SK-N-SH (cell line): ENCODE data around the gene PGAP3. TPM values are rescaled to one million over a fixed set of nuclear protein-coding genes. Genes with fewer than 3 reads are reported as not detected.

Experiments used
- CTCF ChIA-PET: fragments of 300-600, 350-600 bp; formaldehyde crosslinking; extraction: SDS; loops from one replicate; lab custom pipeline; 2021; lab: Yijun Ruan, JAX
- POLR2A ChIA-PET: fragments of 350-600 bp; sonication (Branson Sonifier 250); formaldehyde crosslinking; extraction: SDS; loops from one replicate; lab custom pipeline; 2020; ENCODE audit warnings: antibody characterized with exemption, inconsistent platforms; lab: Yijun Ruan, JAX
- DNase-seq: peaks from one replicate; pipeline ENCODE4 v3.0.0; 2012
- H2AFZ ChIP-seq: fragments of 200-600 bp; sonication (generic); 2 replicates; pipeline ENCODE4 v1.8.1; 2016; ENCODE audit warnings: antibody characterized with exemption, mild to moderate bottlenecking, low read depth
- H3F3A ChIP-seq: fragments of 200-600 bp; sonication (generic); replicated peaks from 2 replicates; pipeline ENCODE3; 2016; ENCODE audit warnings: antibody characterized with exemption, mild to moderate bottlenecking; ENCODE audit not compliant: insufficient read depth
- H3K27ac ChIP-seq, 2 experiments: fragments of 200-500 bp in 1 of 2; fragments of 200-600 bp in 1 of 2; sonication (Bioruptor generic) in 1 of 2; sonication (generic), shearing (Covaris generic) in 1 of 2; 2 replicates each; pipeline versions ENCODE4 v1.5.1 to v1.6.1; 2014 to 2016; ENCODE audit warnings: low read depth in 2 of 2, inconsistent platforms in 1 of 2, low read length in 1 of 2, mild to moderate bottlenecking in 1 of 2, mixed read lengths in 1 of 2
- H3K27me3 ChIP-seq: fragments of 200-600 bp; sonication (generic), shearing (Covaris generic); 2 replicates; pipeline ENCODE4 v1.6.1; 2016; ENCODE audit warnings: mixed run types; ENCODE audit not compliant: insufficient read depth
- H3K36me3 ChIP-seq, 2 experiments: fragments of 200-500 bp in 1 of 2; fragments of 200-600 bp in 1 of 2; sonication (Bioruptor generic) in 1 of 2; sonication (generic) in 1 of 2; replicated peaks in 1 of 2; 2 replicates each; pipeline versions ENCODE3 to v1.5.1; 2014 to 2016; ENCODE audit warnings: low read length in 1 of 2, mild to moderate bottlenecking in 1 of 2; ENCODE audit not compliant: insufficient read depth in 2 of 2, control insufficient read depth in 1 of 2
- H3K4me1 ChIP-seq, 2 experiments: fragments of 200-500 bp in 1 of 2; fragments of 200-600 bp in 1 of 2; sonication (Bioruptor generic) in 1 of 2; sonication (generic), shearing (Covaris generic) in 1 of 2; 2 replicates each; pipeline versions ENCODE4 v1.5.1 to v1.6.1; 2014 to 2016; ENCODE audit warnings: low read depth in 1 of 2, low read length in 1 of 2, mixed run types in 1 of 2; ENCODE audit not compliant: insufficient read depth in 2 of 2, control insufficient read depth in 1 of 2
- H3K4me2 ChIP-seq: fragments of 200-600 bp; sonication (generic), shearing (Covaris generic); 2 replicates; pipeline ENCODE4 v1.6.1; 2017; ENCODE audit warnings: mixed run types
- H3K4me3 ChIP-seq, 2 experiments: fragments of 200-500 bp in 1 of 2; fragments of 200-600 bp in 1 of 2; sonication (Bioruptor generic) in 1 of 2; sonication (generic), shearing (Covaris generic) in 1 of 2; 2 replicates each; pipeline versions ENCODE4 v1.5.1 to v1.8.1; 2014 to 2016; ENCODE audit warnings: low read depth in 2 of 2, inconsistent platforms in 1 of 2, low read length in 1 of 2, mild to moderate bottlenecking in 1 of 2, mixed read lengths in 1 of 2, moderate library complexity in 1 of 2
- H3K79me2 ChIP-seq: fragments of 200-600 bp; sonication (generic); 2 replicates; pipeline ENCODE4 v1.8.1; 2017; ENCODE audit warnings: mild to moderate bottlenecking; ENCODE audit not compliant: insufficient read depth
- H3K9ac ChIP-seq: fragments of 200-600 bp; sonication (generic); 2 replicates; pipeline ENCODE4 v1.6.1; 2017; ENCODE audit warnings: mixed run types
- H3K9me2 ChIP-seq: fragments of 200-600 bp; sonication (generic); 2 replicates; pipeline ENCODE4 v1.6.1; 2017; ENCODE audit warnings: mixed run types
- H3K9me3 ChIP-seq: fragments of 200-600 bp; sonication (generic); 2 replicates; pipeline ENCODE4 v1.6.1; 2017; ENCODE audit warnings: mixed run types, mild to moderate bottlenecking, moderate library complexity
- H4K20me1 ChIP-seq: fragments of 200-600 bp; sonication (generic); 2 replicates; pipeline ENCODE4 v1.6.1; 2017; ENCODE audit warnings: mild to moderate bottlenecking, mixed run types; ENCODE audit not compliant: insufficient read depth
- EP300 ChIP-seq, 2 experiments: IDR thresholded peaks; 2 replicates each; pipeline versions ENCODE4 v1.4.0 to v1.6.1; 2012; ENCODE audit warnings: borderline replicate concordance in 1 of 2, low read depth in 1 of 2, low read length in 1 of 2
- FOSL2 ChIP-seq: IDR thresholded peaks from 2 replicates; pipeline ENCODE4 v1.4.0; 2012; ENCODE audit warnings: low read depth, mild to moderate bottlenecking, moderate library complexity, borderline replicate concordance
- FOXJ3 ChIP-seq: sonication (generic); formaldehyde crosslinking; IDR thresholded peaks from 2 replicates; pipeline ENCODE4 v1.5.1; 2020; ENCODE audit warnings: mild to moderate bottlenecking, missing genetic modification reagents
- GATA2 ChIP-seq: sonication (generic); formaldehyde crosslinking; IDR thresholded peaks from 2 replicates; pipeline ENCODE4 v1.5.0; 2020; ENCODE audit warnings: mild to moderate bottlenecking, missing genetic modification reagents
- NFIC ChIP-seq: IDR thresholded peaks from 2 replicates; pipeline ENCODE4 v1.4.0; 2012; ENCODE audit warnings: borderline replicate concordance
- NRF1 ChIP-seq: IDR thresholded peaks from 2 replicates; pipeline ENCODE4 v1.6.1; 2012; ENCODE audit warnings: low read depth, mild to moderate bottlenecking, low read length
- POLR2AphosphoS5 ChIP-seq: IDR thresholded peaks from 2 replicates; pipeline ENCODE4 v1.6.1; 2012; ENCODE audit warnings: low read depth, low read length
- RAD21 ChIP-seq: IDR thresholded peaks from 2 replicates; pipeline ENCODE4 v1.6.1; 2012; ENCODE audit warnings: mild to moderate bottlenecking, low read length
- YY1 ChIP-seq: IDR thresholded peaks from 2 replicates; pipeline ENCODE4 v1.4.0; 2012; ENCODE audit warnings: low read depth, mild to moderate bottlenecking
- WGBS: methylation state at CpG from one replicate; pipeline ENCODE4 v1.1.6; 2017; ENCODE audit warnings: low lambda C conversion rate; 5-methylcytosine and 5-hydroxymethylcytosine counted together
- polyA plus RNA-seq, 3 experiments: library from polyadenylated mRNA; depleted of rRNA; stranded (reverse); fragments of >200 nt; gene quantifications; 2 replicates each; pipeline ENCODE4 v1.2.3, GENCODE V29; 2012
- TF ChIP-seq, protein P1 (sequence below): fragments of 150-350 bp; IDR thresholded peaks from 2 replicates; pipeline ENCODE4 v1.6.1; 2016; ENCODE audit warnings: mild to moderate bottlenecking, low read depth, low read length
- TF ChIP-seq, protein P2 (sequence below): IDR thresholded peaks from 2 replicates; pipeline ENCODE4 v1.4.0; 2012; ENCODE audit warnings: low read depth, borderline replicate concordance

Gene PGAP3
- polyA plus RNA-seq, 1 of the 3 experiments (the other 2 are of a cell fraction), result 20.9 TPM

DNA sequence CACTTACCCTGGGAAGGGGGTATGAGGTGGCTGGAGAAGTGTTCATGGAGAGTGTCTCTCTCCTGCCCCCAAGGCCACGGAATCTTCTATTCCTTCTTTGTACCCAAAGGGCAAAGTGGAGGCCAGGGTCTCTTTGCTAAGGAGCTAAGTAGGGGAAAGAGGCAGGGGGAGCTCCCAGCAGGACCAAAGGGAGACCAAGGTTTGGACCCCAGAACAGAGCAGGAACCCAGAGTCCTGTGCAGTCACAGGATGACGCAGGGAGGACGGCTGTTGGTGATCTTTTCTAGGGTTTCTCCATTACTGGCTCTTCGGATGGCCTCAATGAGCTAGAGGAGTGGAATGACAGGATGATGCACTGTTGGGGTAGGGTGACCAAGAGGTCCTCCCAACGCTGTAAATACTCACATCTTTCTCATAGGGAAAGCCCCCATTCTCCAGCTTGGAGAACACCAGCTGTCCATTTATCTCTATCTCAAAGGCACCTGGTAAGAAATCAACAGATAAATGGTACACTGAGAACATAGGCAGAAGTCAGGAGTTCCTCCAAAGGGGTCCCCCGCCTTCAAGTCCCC, 41.5 kb upstream of the PGAP3 start:
- no peaks in the 10 kb centered on the region for H4K20me1 ChIP-seq
- peaks cover 0 to 8% of the 10 kb centered on the region in 2 experiments; a peak in 1 of 4 replicates for H3K4me1 ChIP-seq
- TF ChIP-seq, protein P1, sequence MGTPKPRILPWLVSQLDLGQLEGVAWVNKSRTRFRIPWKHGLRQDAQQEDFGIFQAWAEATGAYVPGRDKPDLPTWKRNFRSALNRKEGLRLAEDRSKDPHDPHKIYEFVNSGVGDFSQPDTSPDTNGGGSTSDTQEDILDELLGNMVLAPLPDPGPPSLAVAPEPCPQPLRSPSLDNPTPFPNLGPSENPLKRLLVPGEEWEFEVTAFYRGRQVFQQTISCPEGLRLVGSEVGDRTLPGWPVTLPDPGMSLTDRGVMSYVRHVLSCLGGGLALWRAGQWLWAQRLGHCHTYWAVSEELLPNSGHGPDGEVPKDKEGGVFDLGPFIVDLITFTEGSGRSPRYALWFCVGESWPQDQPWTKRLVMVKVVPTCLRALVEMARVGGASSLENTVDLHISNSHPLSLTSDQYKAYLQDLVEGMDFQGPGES, result no peak
- no peak for TF ChIP-seq NRF1
- TF ChIP-seq, protein P2, sequence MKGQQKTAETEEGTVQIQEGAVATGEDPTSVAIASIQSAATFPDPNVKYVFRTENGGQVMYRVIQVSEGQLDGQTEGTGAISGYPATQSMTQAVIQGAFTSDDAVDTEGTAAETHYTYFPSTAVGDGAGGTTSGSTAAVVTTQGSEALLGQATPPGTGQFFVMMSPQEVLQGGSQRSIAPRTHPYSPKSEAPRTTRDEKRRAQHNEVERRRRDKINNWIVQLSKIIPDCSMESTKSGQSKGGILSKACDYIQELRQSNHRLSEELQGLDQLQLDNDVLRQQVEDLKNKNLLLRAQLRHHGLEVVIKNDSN, result no peak
- TF ChIP-seq RAD21, result no peak
- no peak for TF ChIP-seq FOXJ3 (CRISPR knock-in tag)
- H3K9me3 ChIP-seq, result no peaks in the 10 kb centered on the region
- no peaks in the 10 kb centered on the region for H3K27me3 ChIP-seq
- peak overlapping the region; percentile 96 for H3K4me2 ChIP-seq
- DNase-seq, result no peak
- peak overlapping the region; percentile 98; the same call in 1 of the 2 replicates for H2AFZ ChIP-seq
- no peaks in the 10 kb centered on the region for H3F3A ChIP-seq
- CTCF ChIA-PET, result interaction anchor here (0.6 to 4.6 kb wide), 29 partner anchors 10 to 559 kb away, joined by 3 to 27 read pairs (median 5); partner anchors contain the start of gene PNMT
- peak overlapping the region; percentile 65 to 96 for H3K4me3 ChIP-seq
- no peaks in the 10 kb centered on the region; the same call in 1 of the 2 replicates for H3K79me2 ChIP-seq
- no peaks in the 10 kb centered on the region for H3K9me2 ChIP-seq
- H3K9ac ChIP-seq, result peak overlapping the region; percentile 91
- POLR2A ChIA-PET, result interaction anchor here (1.1 to 1.5 kb wide), 2 partner anchors 18 to 42 kb away, joined by 3 read pairs; partner anchors contain the start of gene PGAP3
- H3K27ac ChIP-seq, result no peak overlapping the region
- WGBS, result 66% methylated on average over 6 of the region's 6 CpGs
- peaks cover 0 to 4% of the 10 kb centered on the region in 2 experiments for H3K36me3 ChIP-seq

DNA sequence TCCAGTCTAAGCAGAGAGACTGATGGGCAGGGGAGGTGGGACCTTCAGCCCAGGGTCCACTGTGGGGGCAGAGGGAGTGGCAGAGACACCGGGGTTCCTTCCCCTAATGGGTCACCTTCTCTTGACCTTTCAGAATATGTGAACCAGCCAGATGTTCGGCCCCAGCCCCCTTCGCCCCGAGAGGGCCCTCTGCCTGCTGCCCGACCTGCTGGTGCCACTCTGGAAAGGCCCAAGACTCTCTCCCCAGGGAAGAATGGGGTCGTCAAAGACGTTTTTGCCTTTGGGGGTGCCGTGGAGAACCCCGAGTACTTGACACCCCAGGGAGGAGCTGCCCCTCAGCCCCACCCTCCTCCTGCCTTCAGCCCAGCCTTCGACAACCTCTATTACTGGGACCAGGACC, 39.7 kb upstream of the PGAP3 start:
- ChIA-PET CTCF (interaction anchor here (4.5 kb wide), 1 partner anchor 28 kb away, joined by 22 read pairs; no protein-coding TSS in a partner anchor), POLR2A (no interaction called here)
- H3K4me3 ChIP-seq, result no peak overlapping the region
- no peak overlapping the region for H3K4me2 ChIP-seq
- H3K9me3 ChIP-seq, result no peaks in the 10 kb centered on the region
- H3K36me3 ChIP-seq, result peaks cover 0 to 4% of the 10 kb centered on the region in 2 experiments
- H3F3A ChIP-seq, result no peaks in the 10 kb centered on the region
- no peak overlapping the region for H3K27ac ChIP-seq
- no peak for DNase-seq
- TF ChIP-seq FOXJ3 (CRISPR knock-in tag), result no peak
- no peak for TF ChIP-seq POLR2AphosphoS5
- no peak for TF ChIP-seq NFIC
- no peak for TF ChIP-seq EP300 (IDR thresholded peaks at IDR 0.05; ENCODE audit: borderline replicate concordance in 1 of 2, low read depth in 1 of 2, low read length in 1 of 2)
- TF ChIP-seq GATA2, result no peak
- TF ChIP-seq, protein P1, result no peak
- TF ChIP-seq YY1, result no peak
- TF ChIP-seq FOSL2, result no peak
- no peak for TF ChIP-seq NRF1
- H3K9me2 ChIP-seq, result no peaks in the 10 kb centered on the region
- no peaks in the 10 kb centered on the region; the same call in 1 of the 2 replicates for H3K79me2 ChIP-seq
- no peaks in the 10 kb centered on the region for H3K27me3 ChIP-seq
- peaks cover 0 to 8% of the 10 kb centered on the region in 2 experiments; a peak in 1 of 4 replicates for H3K4me1 ChIP-seq
- H3K9ac ChIP-seq, result no peak overlapping the region
- no peak overlapping the region for H2AFZ ChIP-seq
- 81% methylated on average over 10 of the region's 10 CpGs for WGBS
- H4K20me1 ChIP-seq, result no peaks in the 10 kb centered on the region
